HCT116 (cell line): ENCODE measurements around the gene PTPRS. TPM values are rescaled to one million over a fixed set of nuclear protein-coding genes. Genes with fewer than 3 reads are reported as not detected.

Experiments
- ATAC-seq: fragments of 200-7000 bp; cut with Tn5 transposase; 2 replicates; pipeline ENCODE4 v1.9.1; 2020; ENCODE audit warnings: mild to moderate bottlenecking, moderate library complexity
- BruUV-seq: library from RNA; stranded (reverse); fragments of 400-500 nt; replicated peaks from 2 replicates; lab custom pipeline; 2021; lab: Mats Ljungman, UMichigan
- CTCF ChIA-PET: fragments of 300-600 bp; sonication (Branson Sonifier 250); formaldehyde crosslinking; loops from one replicate; lab custom pipeline; 2021; ENCODE audit warnings: antibody characterized with exemption; lab: Charles Lee
- POLR2A ChIA-PET: fragments of 300-600, 350-600 bp; sonication (Branson Sonifier 250); formaldehyde crosslinking; loops from one replicate; lab custom pipeline; 2021; ENCODE audit warnings: antibody characterized with exemption; lab: Charles Lee
- RAD21 ChIA-PET, 2 experiments: fragments of 300-600 bp; sonication (Branson Sonifier 250); formaldehyde crosslinking; loops; one replicate each; lab custom pipeline; 2023; ENCODE audit warnings: low total read pairs in 2 of 2; ENCODE audit not compliant: uncharacterized antibody in 2 of 2, unreplicated experiment in 2 of 2, low non-redundant PET in 1 of 2; lab: Charles Lee
- DNase-seq: peaks from one replicate; pipeline ENCODE4 v3.0.0-alpha.2; 2010; ENCODE audit warnings: low read depth, low spot score
- H2AFZ ChIP-seq: fragments of 200-600 bp; shearing (Covaris generic), sonication (generic); 2 replicates; pipeline ENCODE4 v1.6.1; 2017; ENCODE audit warnings: low read depth, mixed run types, mixed read lengths, antibody characterized with exemption, low read length; ENCODE audit not compliant: poor library complexity, severe bottlenecking
- H3K27ac ChIP-seq: 2 replicates; pipeline ENCODE4 v1.5.1; 2012; ENCODE audit warnings: low read depth, low read length
- H3K27me3 ChIP-seq: fragments of 200-600 bp; sonication (generic); 2 replicates; pipeline ENCODE4 v1.6.1; 2016; ENCODE audit warnings: mixed run types, low read length, mixed read lengths; ENCODE audit not compliant: insufficient read depth
- H3K36me3 ChIP-seq, 2 experiments: fragments of 200-500 bp in 1 of 2; fragments of 200-600 bp in 1 of 2; sonication (Bioruptor generic) in 1 of 2; sonication (generic) in 1 of 2; 2 replicates each; pipeline versions ENCODE4 v1.5.1 to v1.6.1; 2014 to 2016; ENCODE audit warnings: low read length in 2 of 2, inconsistent platforms in 1 of 2, mixed read lengths in 1 of 2, mixed run types in 1 of 2; ENCODE audit not compliant: insufficient read depth in 2 of 2, control insufficient read depth in 1 of 2
- H3K4me1 ChIP-seq, 2 experiments: fragments of 200-600 bp in 1 of 2; sonication (generic) in 1 of 2; 2 replicates each; pipeline versions ENCODE4 v1.5.1 to v1.6.1; 2012 to 2017; ENCODE audit warnings: low read length in 2 of 2, inconsistent platforms in 1 of 2, mild to moderate bottlenecking in 1 of 2, mixed read lengths in 1 of 2, mixed run types in 1 of 2, moderate library complexity in 1 of 2; ENCODE audit not compliant: insufficient read depth in 2 of 2, control insufficient read depth in 1 of 2
- H3K4me2 ChIP-seq: fragments of 200-600 bp; sonication (generic); 2 replicates; pipeline ENCODE4 v1.6.1; 2017; ENCODE audit warnings: mixed run types, low read length, mixed read lengths
- H3K4me3 ChIP-seq, 2 experiments: fragments of 200-600 bp in 1 of 2; sonication (generic) in 1 of 2; replicated peaks in 1 of 2; 2 replicates each; pipeline ENCODE4 v1.5.1; 2011 to 2016; ENCODE audit warnings: low read length in 2 of 2, control low read depth in 1 of 2, low read depth in 1 of 2, mild to moderate bottlenecking in 1 of 2, mixed read lengths in 1 of 2, mixed run types in 1 of 2
- H3K79me2 ChIP-seq: fragments of 200-600 bp; sonication (generic); 2 replicates; pipeline ENCODE4 v1.6.1; 2017; ENCODE audit warnings: mild to moderate bottlenecking, mixed run types, low read length, moderate library complexity, mixed read lengths; ENCODE audit not compliant: insufficient read depth
- H3K9ac ChIP-seq: fragments of 200-600 bp; sonication (generic); 2 replicates; pipeline ENCODE4 v1.6.1; 2016; ENCODE audit warnings: low read length, mixed read lengths
- H3K9me2 ChIP-seq: fragments of 200-600 bp; sonication (generic), shearing (Covaris generic); 2 replicates; pipeline ENCODE4 v1.6.1; 2017; ENCODE audit warnings: mixed run types, mild to moderate bottlenecking, moderate library complexity; ENCODE audit not compliant: insufficient read depth
- H3K9me3 ChIP-seq, 2 experiments: fragments of 200-500 bp in 1 of 2; fragments of 200-600 bp in 1 of 2; sonication (Bioruptor generic) in 1 of 2; sonication (generic) in 1 of 2; 2 replicates each; pipeline ENCODE4 v1.6.1; 2014 to 2017; ENCODE audit warnings: low read length in 2 of 2, mixed read lengths in 2 of 2, inconsistent platforms in 1 of 2, low read depth in 1 of 2, mild to moderate bottlenecking in 1 of 2, mixed run types in 1 of 2, moderate library complexity in 1 of 2; ENCODE audit not compliant: control insufficient read depth in 1 of 2, insufficient read depth in 1 of 2
- H4K20me1 ChIP-seq: fragments of 200-600 bp; sonication (generic), shearing (Covaris generic); 2 replicates; pipeline ENCODE4 v1.6.1; 2017; ENCODE audit warnings: mixed run types, mild to moderate bottlenecking, moderate library complexity; ENCODE audit not compliant: insufficient read depth
- CBX3 ChIP-seq: IDR thresholded peaks from 2 replicates; pipeline ENCODE4 v1.6.1; 2012; ENCODE audit warnings: low read depth
- CEBPB ChIP-seq: IDR thresholded peaks from 2 replicates; pipeline ENCODE4 v1.6.1; 2012; ENCODE audit warnings: low read depth
- ELF1 ChIP-seq: IDR thresholded peaks from 2 replicates; pipeline ENCODE4 v1.6.1; 2012; ENCODE audit warnings: low read depth, borderline replicate concordance
- EZH2 ChIP-seq: fragments of 200-600 bp; sonication (generic); IDR thresholded peaks from 2 replicates; pipeline ENCODE4 v1.6.1; 2017; ENCODE audit warnings: antibody characterized with exemption, mixed run types
- EZH2phosphoT487 ChIP-seq: fragments of 200-600 bp; IDR thresholded peaks from 2 replicates; pipeline ENCODE4 v1.6.1; 2018; ENCODE audit warnings: antibody characterized with exemption, borderline replicate concordance
- FOSL1 ChIP-seq: IDR thresholded peaks from 2 replicates; pipeline ENCODE4 v1.6.1; 2012; ENCODE audit warnings: low read depth
- JUND ChIP-seq: IDR thresholded peaks from 2 replicates; pipeline ENCODE4 v1.6.1; 2012
- POLR2A ChIP-seq: IDR thresholded peaks from 2 replicates; pipeline ENCODE4 v1.7.0; 2011; ENCODE audit warnings: borderline replicate concordance; ENCODE audit not compliant: insufficient read depth, insufficient read length; ENCODE audit errors: extremely low read depth
- SRF ChIP-seq: IDR thresholded peaks from 2 replicates; pipeline ENCODE4 v1.6.1; 2012; ENCODE audit warnings: low read depth
- YY1 ChIP-seq: IDR thresholded peaks from 2 replicates; pipeline ENCODE4 v1.6.1; 2011; ENCODE audit warnings: low read length, low read depth, moderate library complexity, mild to moderate bottlenecking; ENCODE audit not compliant: insufficient replicate concordance; ENCODE audit errors: extremely low read depth
- ZNF274 ChIP-seq: fragments of 200-500 bp; sonication (Bioruptor generic); IDR thresholded peaks from 2 replicates; pipeline ENCODE4 v1.6.1; 2014; ENCODE audit warnings: mild to moderate bottlenecking, low read depth, low read length, inconsistent platforms
- intact Hi-C: fragments of 100-400 bp; cut with micrococcal nuclease; formaldehyde crosslinking; loops from 2 replicates; pipeline ENCODE4 v1.10.0; 2022
- total RNA-seq: library from RNA; stranded (reverse); gene quantifications from one replicate; pipeline ENCODE4 v1.2.1, GENCODE V29; 2021; ENCODE audit not compliant: unreplicated experiment
- TF ChIP-seq, protein P1 (sequence below): IDR thresholded peaks from 2 replicates; pipeline ENCODE4 v1.6.1; 2012
- TF ChIP-seq, protein P2 (sequence below): IDR thresholded peaks from 2 replicates; pipeline ENCODE4 v1.6.1; 2011; ENCODE audit warnings: mild to moderate bottlenecking, low read length, moderate library complexity; ENCODE audit not compliant: insufficient replicate concordance; ENCODE audit errors: extremely low read depth
- TF ChIP-seq, protein P3 (sequence below), 3 experiments: fragments of 200-600 bp in 1 of 3; sonication (generic) in 1 of 3; IDR thresholded peaks in 2 of 3; conservative IDR thresholded peaks in 1 of 3; 2 replicates each; pipeline ENCODE4 v1.5.1; 2012 to 2017; ENCODE audit warnings: low read depth in 2 of 3, low read length in 2 of 3, antibody characterized with exemption in 1 of 3, borderline replicate concordance in 1 of 3, control low read depth in 1 of 3, mild to moderate bottlenecking in 1 of 3, mixed read lengths in 1 of 3, mixed run types in 1 of 3, moderate library complexity in 1 of 3; ENCODE audit not compliant: insufficient read depth in 1 of 3
- TF ChIP-seq, protein P4 (sequence below): IDR thresholded peaks from 2 replicates; pipeline ENCODE4 v1.6.1; 2012
- TF ChIP-seq, protein P5 (sequence below): IDR thresholded peaks from 2 replicates; pipeline ENCODE4 v1.6.1; 2012; ENCODE audit warnings: low read depth

Gene PTPRS
- total RNA-seq, 1 experiment from 2014 or later, result 123 TPM

DNA sequence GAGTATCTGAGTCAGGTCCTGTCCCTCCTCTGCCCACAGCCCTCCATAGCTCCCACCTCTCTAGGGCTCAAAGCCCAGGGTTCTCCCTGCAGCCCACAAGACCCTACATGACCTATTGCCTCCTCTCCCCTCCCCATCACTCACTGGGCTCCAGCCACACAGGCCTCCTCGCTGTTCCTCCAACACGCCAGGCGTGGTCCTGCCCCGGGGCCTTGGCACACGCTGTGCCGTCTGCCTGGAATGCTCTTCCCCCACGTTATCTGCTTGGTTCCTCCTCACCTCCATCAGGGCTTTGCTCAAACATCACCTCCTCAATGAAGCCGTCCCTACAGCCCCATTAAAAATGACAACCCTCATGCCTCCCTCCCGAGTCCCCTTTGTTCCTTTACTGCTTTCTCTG, 21.1 kb downstream of the PTPRS start:
- ATAC-seq, result no peak
- ChIA-PET CTCF (no interaction called here), RAD21 (no interaction called here)
- H3K27ac ChIP-seq, result no peak overlapping the region
- DNase-seq, result no peak
- no peaks in the 10 kb centered on the region for H4K20me1 ChIP-seq
- no peaks in the 10 kb centered on the region for H3K27me3 ChIP-seq
- no peaks in the 10 kb centered on the region for H3K36me3 ChIP-seq
- H2AFZ ChIP-seq, result no peak overlapping the region
- no peak overlapping the region for H3K4me3 ChIP-seq
- TF ChIP-seq, protein P1, sequence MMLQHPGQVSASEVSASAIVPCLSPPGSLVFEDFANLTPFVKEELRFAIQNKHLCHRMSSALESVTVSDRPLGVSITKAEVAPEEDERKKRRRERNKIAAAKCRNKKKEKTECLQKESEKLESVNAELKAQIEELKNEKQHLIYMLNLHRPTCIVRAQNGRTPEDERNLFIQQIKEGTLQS, result no peak
- TF ChIP-seq EZH2 (no peak), YY1 (no peak), CEBPB (no peak), JUND (no peak), SRF (no peak), ELF1 (no peak), EZH2phosphoT487 (no peak), POLR2A (no peak), CBX3 (no peak), ZNF274 (no peak), FOSL1 (no peak)
- TF ChIP-seq, protein P2, sequence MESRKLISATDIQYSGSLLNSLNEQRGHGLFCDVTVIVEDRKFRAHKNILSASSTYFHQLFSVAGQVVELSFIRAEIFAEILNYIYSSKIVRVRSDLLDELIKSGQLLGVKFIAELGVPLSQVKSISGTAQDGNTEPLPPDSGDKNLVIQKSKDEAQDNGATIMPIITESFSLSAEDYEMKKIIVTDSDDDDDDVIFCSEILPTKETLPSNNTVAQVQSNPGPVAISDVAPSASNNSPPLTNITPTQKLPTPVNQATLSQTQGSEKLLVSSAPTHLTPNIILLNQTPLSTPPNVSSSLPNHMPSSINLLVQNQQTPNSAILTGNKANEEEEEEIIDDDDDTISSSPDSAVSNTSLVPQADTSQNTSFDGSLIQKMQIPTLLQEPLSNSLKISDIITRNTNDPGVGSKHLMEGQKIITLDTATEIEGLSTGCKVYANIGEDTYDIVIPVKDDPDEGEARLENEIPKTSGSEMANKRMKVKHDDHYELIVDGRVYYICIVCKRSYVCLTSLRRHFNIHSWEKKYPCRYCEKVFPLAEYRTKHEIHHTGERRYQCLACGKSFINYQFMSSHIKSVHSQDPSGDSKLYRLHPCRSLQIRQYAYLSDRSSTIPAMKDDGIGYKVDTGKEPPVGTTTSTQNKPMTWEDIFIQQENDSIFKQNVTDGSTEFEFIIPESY, result no peak
- TF ChIP-seq, protein P3, sequence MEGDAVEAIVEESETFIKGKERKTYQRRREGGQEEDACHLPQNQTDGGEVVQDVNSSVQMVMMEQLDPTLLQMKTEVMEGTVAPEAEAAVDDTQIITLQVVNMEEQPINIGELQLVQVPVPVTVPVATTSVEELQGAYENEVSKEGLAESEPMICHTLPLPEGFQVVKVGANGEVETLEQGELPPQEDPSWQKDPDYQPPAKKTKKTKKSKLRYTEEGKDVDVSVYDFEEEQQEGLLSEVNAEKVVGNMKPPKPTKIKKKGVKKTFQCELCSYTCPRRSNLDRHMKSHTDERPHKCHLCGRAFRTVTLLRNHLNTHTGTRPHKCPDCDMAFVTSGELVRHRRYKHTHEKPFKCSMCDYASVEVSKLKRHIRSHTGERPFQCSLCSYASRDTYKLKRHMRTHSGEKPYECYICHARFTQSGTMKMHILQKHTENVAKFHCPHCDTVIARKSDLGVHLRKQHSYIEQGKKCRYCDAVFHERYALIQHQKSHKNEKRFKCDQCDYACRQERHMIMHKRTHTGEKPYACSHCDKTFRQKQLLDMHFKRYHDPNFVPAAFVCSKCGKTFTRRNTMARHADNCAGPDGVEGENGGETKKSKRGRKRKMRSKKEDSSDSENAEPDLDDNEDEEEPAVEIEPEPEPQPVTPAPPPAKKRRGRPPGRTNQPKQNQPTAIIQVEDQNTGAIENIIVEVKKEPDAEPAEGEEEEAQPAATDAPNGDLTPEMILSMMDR (IDR thresholded peaks at IDR 0.05 in 2 of 3, conservative IDR thresholded peaks at IDR 0.05 in 1 of 3; ENCODE audit: borderline replicate concordance in 1 of 3, insufficient read depth in 1 of 3, low read depth in 2 of 3, low read length in 2 of 3), result no peak
- TF ChIP-seq, protein P4, sequence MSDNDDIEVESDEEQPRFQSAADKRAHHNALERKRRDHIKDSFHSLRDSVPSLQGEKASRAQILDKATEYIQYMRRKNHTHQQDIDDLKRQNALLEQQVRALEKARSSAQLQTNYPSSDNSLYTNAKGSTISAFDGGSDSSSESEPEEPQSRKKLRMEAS, result no peak
- TF ChIP-seq, protein P5, sequence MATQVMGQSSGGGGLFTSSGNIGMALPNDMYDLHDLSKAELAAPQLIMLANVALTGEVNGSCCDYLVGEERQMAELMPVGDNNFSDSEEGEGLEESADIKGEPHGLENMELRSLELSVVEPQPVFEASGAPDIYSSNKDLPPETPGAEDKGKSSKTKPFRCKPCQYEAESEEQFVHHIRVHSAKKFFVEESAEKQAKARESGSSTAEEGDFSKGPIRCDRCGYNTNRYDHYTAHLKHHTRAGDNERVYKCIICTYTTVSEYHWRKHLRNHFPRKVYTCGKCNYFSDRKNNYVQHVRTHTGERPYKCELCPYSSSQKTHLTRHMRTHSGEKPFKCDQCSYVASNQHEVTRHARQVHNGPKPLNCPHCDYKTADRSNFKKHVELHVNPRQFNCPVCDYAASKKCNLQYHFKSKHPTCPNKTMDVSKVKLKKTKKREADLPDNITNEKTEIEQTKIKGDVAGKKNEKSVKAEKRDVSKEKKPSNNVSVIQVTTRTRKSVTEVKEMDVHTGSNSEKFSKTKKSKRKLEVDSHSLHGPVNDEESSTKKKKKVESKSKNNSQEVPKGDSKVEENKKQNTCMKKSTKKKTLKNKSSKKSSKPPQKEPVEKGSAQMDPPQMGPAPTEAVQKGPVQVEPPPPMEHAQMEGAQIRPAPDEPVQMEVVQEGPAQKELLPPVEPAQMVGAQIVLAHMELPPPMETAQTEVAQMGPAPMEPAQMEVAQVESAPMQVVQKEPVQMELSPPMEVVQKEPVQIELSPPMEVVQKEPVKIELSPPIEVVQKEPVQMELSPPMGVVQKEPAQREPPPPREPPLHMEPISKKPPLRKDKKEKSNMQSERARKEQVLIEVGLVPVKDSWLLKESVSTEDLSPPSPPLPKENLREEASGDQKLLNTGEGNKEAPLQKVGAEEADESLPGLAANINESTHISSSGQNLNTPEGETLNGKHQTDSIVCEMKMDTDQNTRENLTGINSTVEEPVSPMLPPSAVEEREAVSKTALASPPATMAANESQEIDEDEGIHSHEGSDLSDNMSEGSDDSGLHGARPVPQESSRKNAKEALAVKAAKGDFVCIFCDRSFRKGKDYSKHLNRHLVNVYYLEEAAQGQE, result no peak
- TF ChIP-seq, all 23 proteins: peak for 0
- BruUV-seq, result no TSS peak
- H3K9ac ChIP-seq, result no peak overlapping the region
- H3K4me1 ChIP-seq, result peaks cover 0 to 11% of the 10 kb centered on the region in 2 experiments; a peak in 3 of 4 replicates
- H3K9me2 ChIP-seq, result no peaks in the 10 kb centered on the region
- H3K4me2 ChIP-seq, result no peak overlapping the region
- intact Hi-C loops, result no loop called here
- no peaks in the 10 kb centered on the region for H3K9me3 ChIP-seq
- H3K79me2 ChIP-seq, result peaks cover 5% of the 10 kb centered on the region; the same call in 1 of the 2 replicates
- POLR2A ChIA-PET, result interaction anchor here (1.9 kb wide), 1 partner anchor 10 kb away, joined by 6 read pairs; no protein-coding TSS in a partner anchor
